ENCODE measurements around the gene CTNND2.
"Not testable (repeated sequence)": the region's sequence is repeated elsewhere in the genome, so short reads cannot be mapped to it uniquely, and the experiment has no call there.

CTNND2 gene

GRCh38 chr5:11415751-11416150, 488.5 kb downstream of the CTNND2 start:
- no peak for DNase-seq (ENCODE audit: low read depth)
- TF ChIP-seq CTCF (IDR thresholded peaks at IDR 0.05; ENCODE audit: control insufficient read depth, extremely low read depth, insufficient read depth) = no peak
- H3K4me3 ChIP-seq (ENCODE audit: low read depth, low read length) = no peak overlapping the region

GRCh38 chr5:11414732-11415131, 489.5 kb downstream of the CTNND2 start:
- not testable (repeated sequence) for DNase-seq (ENCODE audit: low read depth); H3K4me3 ChIP-seq (ENCODE audit: low read depth, low read length)

- no peak for TF ChIP-seq CTCF (IDR thresholded peaks at IDR 0.05; ENCODE audit: control insufficient read depth, extremely low read depth, insufficient read depth)
- no peak overlapping the region for H3K4me3 ChIP-seq (ENCODE audit: low read depth, low read length)
- no peak for DNase-seq (ENCODE audit: low read depth)
Measured at GRCh38 chr5:11411621-11412020, 492.6 kb downstream of the CTNND2 start.

- no peak overlapping the region for H3K4me3 ChIP-seq (ENCODE audit: low read depth, low read length)
- no peak for TF ChIP-seq CTCF (IDR thresholded peaks at IDR 0.05; ENCODE audit: control insufficient read depth, extremely low read depth, insufficient read depth)
- no peak for DNase-seq (ENCODE audit: low read depth)
Measured at GRCh38 chr5:11407556-11408145, 496.6 kb downstream of the CTNND2 start.

GRCh38 chr5:11400316-11400715, 503.9 kb downstream of the CTNND2 start:
- no peak for TF ChIP-seq CTCF (IDR thresholded peaks at IDR 0.05; ENCODE audit: control insufficient read depth, extremely low read depth, insufficient read depth)
- DNase-seq (ENCODE audit: low read depth) = no peak
- no peak overlapping the region for H3K4me3 ChIP-seq (ENCODE audit: low read depth, low read length)

- H3K4me3 ChIP-seq (ENCODE audit: low read depth, low read length) = no peak overlapping the region
- TF ChIP-seq CTCF (IDR thresholded peaks at IDR 0.05; ENCODE audit: control insufficient read depth, extremely low read depth, insufficient read depth) = no peak
- DNase-seq (ENCODE audit: low read depth) = no peak
Measured at GRCh38 chr5:11398728-11399127, 505.5 kb downstream of the CTNND2 start.

- H3K4me3 ChIP-seq (ENCODE audit: low read depth, low read length) = no peak overlapping the region
- DNase-seq (ENCODE audit: low read depth) = no peak
- TF ChIP-seq CTCF (IDR thresholded peaks at IDR 0.05; ENCODE audit: control insufficient read depth, extremely low read depth, insufficient read depth) = no peak
Measured at GRCh38 chr5:11397549-11397948, 506.7 kb downstream of the CTNND2 start.

All from LNCaP clone FGC (cell line).